IgD-negative memory B cell (primary cell): Measurements from ENCODE around the gene COPS3. TPM values are rescaled to one million over a fixed set of nuclear protein-coding genes. Genes with fewer than 3 reads are reported as not detected.

Experiments used
- H3K27ac Mint-ChIP-seq, 3 donors: one replicate each; pipeline ENCODE4 v1.8.0; 2020 to 2022; ENCODE audit warnings: mild to moderate bottlenecking in 3 of 3, mixed read lengths in 3 of 3, moderate library complexity in 1 of 3
- H3K27me3 Mint-ChIP-seq: one replicate; pipeline ENCODE4 v1.8.0; 2021; ENCODE audit warnings: mixed read lengths
- H3K36me3 Mint-ChIP-seq: one replicate; pipeline ENCODE4 v1.8.0; 2020; ENCODE audit warnings: mild to moderate bottlenecking, mixed read lengths
- H3K4me1 Mint-ChIP-seq, 3 donors: one replicate each; pipeline ENCODE4 v1.8.0; 2020 to 2022; ENCODE audit warnings: mixed read lengths in 3 of 3, mild to moderate bottlenecking in 1 of 3
- H3K4me3 Mint-ChIP-seq, 4 donors: one replicate each; pipeline ENCODE4 v1.8.0; 2020 to 2022; ENCODE audit warnings: mild to moderate bottlenecking in 4 of 4, mixed read lengths in 4 of 4, moderate library complexity in 3 of 4
- H3K9me3 Mint-ChIP-seq, 3 donors: one replicate each; pipeline ENCODE4 v1.8.0; 2020 to 2021; ENCODE audit warnings: mixed read lengths in 3 of 3, mild to moderate bottlenecking in 1 of 3
- polyA plus RNA-seq: library from polyadenylated mRNA; unstranded; fragments of 300-500 nt; fragmentation: Illumina TruSeq; gene quantifications from one replicate; pipeline ENCODE4 v1.2.3, GENCODE V29; 2021

The COPS3 gene
- polyA plus RNA-seq, 1 donor from 2014 or later, result 87.0 TPM

DNA sequence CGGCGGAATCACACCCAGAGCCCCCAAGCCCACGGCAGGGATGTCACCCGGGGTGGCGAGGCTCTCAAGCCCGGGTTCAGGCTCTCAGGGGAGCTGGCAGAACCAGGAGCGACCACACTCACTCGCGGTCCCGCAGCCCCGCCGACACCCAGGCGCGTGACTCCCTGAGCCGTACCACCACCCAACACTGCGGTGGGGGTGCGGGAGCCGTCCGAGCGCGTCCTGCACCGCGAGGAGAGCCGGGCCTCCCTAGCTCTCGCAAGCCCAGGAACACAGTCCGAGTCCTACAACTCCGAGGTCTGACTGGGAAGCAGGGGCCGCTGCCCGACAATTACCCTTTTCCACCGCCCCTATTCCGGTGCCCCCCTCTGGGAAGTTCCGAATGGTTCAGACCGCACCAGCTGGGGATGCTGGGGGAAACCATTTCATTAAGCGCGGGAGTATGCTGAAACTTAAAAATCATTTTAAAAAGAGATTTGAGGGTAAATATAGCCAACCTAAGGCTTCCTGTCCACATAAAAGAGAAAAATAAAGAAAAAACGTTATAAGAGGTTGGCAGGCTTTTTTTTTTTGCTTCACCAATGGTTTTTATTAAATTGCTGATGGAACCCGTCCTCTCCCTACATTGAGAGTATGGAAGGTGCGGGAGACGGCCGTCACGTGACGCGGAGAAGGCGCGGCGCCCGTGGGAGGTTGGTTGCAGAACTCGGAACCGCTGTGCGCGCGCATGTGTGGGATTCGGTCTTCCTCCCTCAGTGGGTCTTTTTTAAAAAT lies 43.8 kb downstream of the COPS3 start, which contains the start of gene FLCN:
FLCN (minus strand) TSS at position 143 of the 774 bp plus-strand sequence. CDS start 9,031 bp downstream, outside the sequence.
- peak within 1 kb of the TSS; percentile 99 to 100 (median 100) for H3K27ac Mint-ChIP-seq
- no peaks in the 10 kb centered on the region for H3K27me3 Mint-ChIP-seq
- peaks cover under 1% of the 10 kb centered on the region for H3K36me3 Mint-ChIP-seq
- H3K4me3 Mint-ChIP-seq, result peak within 1 kb of the TSS; percentile 94 to 100 (median 97)
- peaks cover 13 to 23% (median 14%) of the 10 kb centered on the region in 3 donors for H3K4me1 Mint-ChIP-seq
- no peaks in the 10 kb centered on the region for H3K9me3 Mint-ChIP-seq

DNA sequence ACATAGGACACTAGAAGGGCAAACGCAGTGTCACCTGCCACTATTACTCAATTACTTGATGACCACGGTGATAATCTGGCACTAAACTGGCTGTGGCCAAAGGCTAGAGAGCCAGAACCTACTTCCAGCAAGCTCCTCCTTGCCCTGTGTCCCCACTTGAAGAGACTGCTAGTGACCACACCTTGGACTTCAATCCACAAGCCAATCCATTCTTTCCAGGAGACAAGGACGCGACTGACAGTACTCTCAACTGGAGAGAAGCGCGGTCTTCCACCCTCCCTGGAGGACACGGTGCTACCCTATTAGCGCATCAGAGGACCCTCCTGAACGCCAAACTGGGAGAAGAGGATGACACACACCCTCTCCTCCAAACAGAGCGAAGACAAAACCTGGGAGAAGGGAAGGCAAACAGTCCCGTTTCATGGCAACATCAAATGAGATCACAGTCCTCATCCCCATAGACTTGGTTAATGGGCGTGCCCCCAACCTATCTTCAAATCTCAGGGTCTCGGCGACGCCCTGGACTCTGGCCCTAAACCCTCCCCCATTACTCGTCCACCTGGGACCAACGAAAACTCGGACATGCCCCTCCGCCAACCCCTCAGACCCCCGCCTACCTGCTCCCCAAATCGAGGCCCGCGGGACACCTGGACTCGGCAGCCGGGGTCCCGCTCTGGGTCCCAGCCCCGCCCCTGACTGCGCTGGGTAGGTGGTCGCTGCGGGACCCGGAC lies 44.6 kb downstream of the COPS3 start:
- peaks cover 5% of the 10 kb centered on the region for H3K36me3 Mint-ChIP-seq
- H3K4me3 Mint-ChIP-seq, result peak overlapping the region; percentile 94 to 100 (median 97)
- peaks cover 13 to 23% (median 14%) of the 10 kb centered on the region in 3 donors for H3K4me1 Mint-ChIP-seq
- H3K27me3 Mint-ChIP-seq, result no peaks in the 10 kb centered on the region
- peak overlapping the region; percentile 99 to 100 (median 100) for H3K27ac Mint-ChIP-seq
- no peaks in the 10 kb centered on the region for H3K9me3 Mint-ChIP-seq

DNA sequence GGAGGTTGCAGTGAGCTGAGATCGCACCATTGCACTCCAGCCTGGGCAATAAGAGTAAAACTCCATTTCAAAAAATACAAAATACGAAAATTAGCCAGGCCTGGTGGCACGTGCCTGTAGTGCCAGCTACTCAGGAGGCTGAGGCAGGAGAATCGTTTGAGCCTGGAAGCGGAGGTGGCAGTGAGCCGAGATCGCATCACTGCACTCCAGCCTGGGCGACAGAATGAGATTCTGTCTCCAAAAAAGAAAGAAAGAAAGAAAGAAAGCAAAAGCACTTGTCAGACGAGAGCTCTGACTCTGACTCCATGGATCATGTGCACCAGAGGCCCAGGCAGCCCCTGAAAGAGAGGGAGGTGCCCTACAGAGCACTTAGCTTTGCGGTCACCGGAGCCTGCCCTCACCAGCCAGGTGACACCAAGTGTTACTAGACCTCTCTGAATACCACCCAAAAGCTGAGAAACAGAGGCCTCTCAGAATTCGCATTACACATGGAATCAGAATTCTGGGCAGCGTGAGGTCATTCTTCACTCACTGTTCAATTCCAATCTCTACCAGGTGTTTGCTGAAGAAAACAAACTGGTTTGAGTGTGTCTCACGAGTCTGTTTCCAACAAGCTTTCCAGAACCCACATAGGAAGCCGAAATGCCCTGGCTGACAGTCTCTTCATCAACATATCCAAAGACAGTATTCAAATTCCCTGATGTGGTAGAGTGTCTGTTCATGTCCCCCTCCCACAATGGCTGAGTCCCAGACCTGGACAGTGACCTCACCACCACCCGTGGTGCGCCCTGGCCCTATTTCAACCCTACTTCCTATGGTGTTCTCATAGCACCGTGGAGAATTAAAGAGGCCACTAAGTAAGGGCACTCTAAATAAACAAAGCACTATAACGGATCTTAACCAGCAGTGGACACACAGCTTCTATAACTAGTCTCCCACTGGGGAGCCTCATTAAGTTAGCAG lies 45.6 kb downstream of the COPS3 start:
- Mint-ChIP-seq H3K4me1 (peaks cover 13 to 23% (median 14%) of the 10 kb centered on the region in 3 donors), H3K36me3 (peaks cover 5% of the 10 kb centered on the region), H3K9me3 (no peaks in the 10 kb centered on the region), H3K27ac (peak overlapping the region; percentile 87 to 100 (median 100)), H3K27me3 (no peaks in the 10 kb centered on the region), H3K4me3 (peak overlapping the region; percentile 94 to 100 (median 97))

DNA sequence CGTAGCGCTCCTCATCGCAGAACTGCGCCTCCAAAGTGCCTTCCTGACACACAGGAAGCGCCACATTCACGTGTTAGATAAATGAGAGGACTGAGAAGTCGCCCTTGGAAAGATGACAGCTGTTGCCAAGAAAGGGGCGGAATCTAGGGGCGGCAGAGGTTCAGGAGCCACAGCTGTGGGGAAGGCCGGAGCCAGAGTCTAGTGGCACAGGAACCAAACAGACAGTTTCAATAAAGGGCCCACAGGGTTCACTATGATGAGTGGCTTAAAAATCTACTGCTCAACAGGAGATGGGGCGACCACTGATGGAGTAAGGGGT lies 48.8 kb downstream of the COPS3 start:
- Mint-ChIP-seq H3K36me3 (peaks cover 7% of the 10 kb centered on the region), H3K4me1 (peaks cover 15 to 22% (median 15%) of the 10 kb centered on the region in 3 donors), H3K27ac (peak overlapping the region in 1 of 3 donors; percentile 50), H3K27me3 (no peaks in the 10 kb centered on the region), H3K4me3 (peak overlapping the region in 1 of 4 donors; percentile 40), H3K9me3 (no peaks in the 10 kb centered on the region)

DNA sequence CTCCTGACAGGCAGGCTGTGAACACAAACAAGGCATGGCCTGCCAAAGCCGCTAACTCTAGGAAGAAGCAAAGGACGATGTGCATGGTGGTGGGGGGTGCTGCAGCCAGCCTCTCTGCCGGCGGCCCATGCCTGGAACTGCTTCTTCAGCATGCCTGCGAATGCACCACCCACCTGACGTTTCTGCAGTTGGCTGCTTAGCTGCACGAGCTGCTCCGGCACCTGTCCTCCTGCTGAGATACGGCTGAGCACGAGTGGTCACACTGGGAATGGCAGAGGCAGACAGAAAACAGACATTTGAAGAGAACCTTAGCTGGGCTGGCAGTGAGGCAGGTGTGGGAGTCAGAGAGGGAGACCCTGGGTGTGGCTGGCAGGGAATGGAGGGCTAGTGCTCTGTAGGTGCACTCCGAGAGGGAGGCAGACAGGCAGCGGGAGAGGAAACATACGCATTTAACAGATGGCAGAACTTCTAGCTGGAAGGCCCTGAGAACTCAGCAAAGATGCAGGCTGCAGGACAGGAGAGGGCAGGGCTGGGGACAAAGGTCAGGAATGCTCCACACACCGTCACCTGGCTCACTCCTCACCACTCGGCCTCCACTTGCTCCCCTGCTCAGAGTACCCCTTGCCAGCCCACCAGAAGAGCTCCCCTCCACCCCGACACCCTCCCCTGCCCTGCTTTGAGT lies 49.3 kb downstream of the COPS3 start:
- no peaks in the 10 kb centered on the region for H3K27me3 Mint-ChIP-seq
- H3K36me3 Mint-ChIP-seq, result peaks cover 7% of the 10 kb centered on the region
- H3K27ac Mint-ChIP-seq, result peak overlapping the region in 1 of 3 donors; percentile 50
- H3K4me1 Mint-ChIP-seq, result peaks cover 15 to 19% (median 15%) of the 10 kb centered on the region in 3 donors
- no peaks in the 10 kb centered on the region for H3K9me3 Mint-ChIP-seq
- H3K4me3 Mint-ChIP-seq, result peak overlapping the region in 1 of 4 donors; percentile 55

DNA sequence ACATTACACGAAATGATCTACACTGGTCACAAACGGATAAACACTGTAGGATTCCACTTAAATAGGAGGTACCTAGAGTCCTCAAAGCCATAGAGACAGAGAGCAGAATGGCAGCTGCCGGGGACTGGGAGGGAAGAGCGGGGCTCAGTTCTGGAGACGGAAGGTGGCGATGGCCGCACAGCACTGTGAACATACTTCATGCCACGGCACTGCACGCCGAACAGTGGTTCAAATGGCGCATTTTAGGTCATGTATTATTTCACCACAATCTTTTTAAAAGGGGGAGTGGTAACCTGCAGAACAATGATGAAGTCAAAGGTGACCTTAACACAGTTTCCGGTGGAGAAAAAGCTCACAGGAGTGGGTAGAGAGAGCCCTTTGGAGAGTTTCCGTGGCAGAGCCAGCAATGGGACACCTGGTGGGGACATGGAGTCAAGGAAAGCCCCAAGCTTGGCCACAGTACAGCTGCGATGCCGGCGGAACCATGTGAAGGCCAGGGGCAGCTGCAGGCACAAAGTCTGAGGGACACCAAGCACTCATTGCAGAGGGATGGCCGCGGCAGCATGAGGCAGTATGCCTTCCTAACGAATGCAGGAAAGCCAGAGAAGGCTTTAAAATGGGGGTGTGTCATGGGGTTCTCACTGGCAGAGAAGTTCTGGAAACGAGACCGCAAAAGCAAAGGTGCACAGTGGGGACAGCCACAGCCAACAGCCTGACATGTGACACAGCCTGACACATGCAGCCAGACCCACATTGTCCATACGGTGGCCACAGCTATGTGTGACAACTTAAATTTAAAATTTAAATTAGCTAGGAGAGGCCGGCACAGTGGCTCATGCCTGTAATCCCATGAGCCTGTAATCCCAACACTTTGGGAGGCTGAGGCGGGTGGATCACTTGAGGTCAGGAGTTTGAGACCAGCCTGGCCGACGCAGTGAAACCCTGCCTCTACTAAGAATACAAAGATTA lies 51.3 kb downstream of the COPS3 start:
- no peak overlapping the region for H3K27ac Mint-ChIP-seq
- peaks cover 1 to 4% (median 3%) of the 10 kb centered on the region in 3 donors for H3K4me1 Mint-ChIP-seq
- no peaks in the 10 kb centered on the region for H3K27me3 Mint-ChIP-seq
- no peaks in the 10 kb centered on the region for H3K9me3 Mint-ChIP-seq
- peaks cover 13% of the 10 kb centered on the region for H3K36me3 Mint-ChIP-seq
- H3K4me3 Mint-ChIP-seq, result peak overlapping the region in 2 of 4 donors; percentile 34 to 54

DNA sequence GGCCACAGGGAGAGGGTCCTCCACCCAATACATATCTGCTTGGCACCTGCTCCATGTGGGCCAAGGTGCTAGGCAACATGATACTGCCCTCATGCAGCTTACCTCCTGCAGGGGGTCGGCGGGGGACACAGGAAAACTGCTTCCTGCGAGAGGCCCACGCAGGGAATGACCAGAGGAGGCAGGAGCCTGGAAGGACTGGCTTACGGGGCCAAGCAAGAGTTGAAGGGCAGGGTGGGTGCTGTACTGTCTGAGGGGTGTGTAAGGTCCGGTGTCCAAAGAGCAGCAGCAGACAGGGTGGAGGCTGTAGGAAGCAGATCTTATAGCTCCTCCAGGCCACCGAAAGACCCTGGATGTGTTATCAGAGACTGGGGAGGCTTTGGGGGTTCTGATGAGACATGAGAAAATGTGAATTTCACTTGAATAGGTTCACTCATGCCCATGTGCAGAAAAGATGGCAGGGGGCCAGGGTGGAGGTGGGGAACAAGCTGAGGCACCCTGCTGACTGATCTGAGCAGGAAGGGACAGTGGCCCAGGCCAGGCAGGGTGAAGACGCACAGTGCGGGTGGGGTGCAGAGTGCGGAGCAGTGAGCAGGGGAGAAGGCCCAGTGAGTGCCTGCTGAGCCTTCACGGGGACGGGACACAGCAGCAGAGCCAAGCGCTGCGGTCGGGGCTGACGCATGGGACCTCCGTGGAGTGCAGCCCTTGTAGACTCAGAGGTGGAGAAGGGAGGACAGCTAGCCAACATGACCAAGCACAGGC lies 52.3 kb downstream of the COPS3 start:
- Mint-ChIP-seq H3K9me3 (no peaks in the 10 kb centered on the region), H3K27me3 (no peaks in the 10 kb centered on the region), H3K36me3 (peaks cover 13% of the 10 kb centered on the region), H3K4me3 (no peak overlapping the region), H3K27ac (no peak overlapping the region), H3K4me1 (peaks cover 1 to 5% (median 4%) of the 10 kb centered on the region in 3 donors)

DNA sequence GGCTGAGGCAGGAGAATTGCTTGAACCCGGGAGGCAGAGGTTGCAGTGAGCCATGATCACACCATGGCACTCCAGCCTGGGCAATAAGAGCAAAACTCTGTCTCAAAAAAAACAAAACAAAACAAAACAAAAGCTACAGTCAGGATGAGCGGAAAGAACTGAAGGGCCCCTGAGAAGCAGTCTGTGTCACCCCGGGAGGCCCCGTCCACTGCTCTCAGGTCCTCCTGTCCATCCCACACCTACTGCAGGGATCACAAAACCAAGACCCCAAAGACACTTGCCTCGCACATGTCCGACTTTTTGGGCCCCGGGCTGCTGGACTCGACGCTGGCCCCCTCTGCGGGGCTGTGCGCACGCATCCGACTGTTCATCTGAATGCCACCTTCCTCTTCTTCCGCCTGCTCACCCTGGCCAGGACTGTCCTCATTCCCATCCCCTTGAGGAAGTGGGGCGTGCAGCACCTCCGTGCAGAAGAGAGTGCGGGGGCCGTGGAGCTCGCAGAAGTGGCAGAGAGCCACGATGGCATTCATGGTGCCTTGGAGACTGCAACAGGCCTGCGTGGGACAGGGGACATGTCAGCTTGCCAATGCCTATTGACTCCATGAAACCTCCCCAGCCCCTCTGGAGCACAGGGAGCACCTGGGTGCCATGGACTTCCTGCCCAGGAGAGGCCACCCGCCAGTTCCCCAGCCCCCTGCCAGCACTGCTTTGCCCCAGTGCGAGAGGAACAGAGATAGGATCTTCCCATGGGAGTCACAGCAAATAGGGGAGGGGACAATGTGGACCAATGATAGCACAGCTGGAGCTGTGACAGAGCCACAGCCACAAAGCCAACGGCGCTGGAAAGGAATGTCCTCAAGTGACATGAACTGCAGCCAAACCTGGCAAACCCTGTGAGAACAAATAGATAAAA lies 53.2 kb downstream of the COPS3 start:
- peak overlapping the region in 1 of 3 donors; percentile 81 for H3K27ac Mint-ChIP-seq
- H3K27me3 Mint-ChIP-seq, result no peaks in the 10 kb centered on the region
- peaks cover 1 to 5% (median 4%) of the 10 kb centered on the region in 3 donors for H3K4me1 Mint-ChIP-seq
- H3K4me3 Mint-ChIP-seq, result no peak overlapping the region
- no peaks in the 10 kb centered on the region for H3K9me3 Mint-ChIP-seq
- H3K36me3 Mint-ChIP-seq, result peaks cover 13% of the 10 kb centered on the region

DNA sequence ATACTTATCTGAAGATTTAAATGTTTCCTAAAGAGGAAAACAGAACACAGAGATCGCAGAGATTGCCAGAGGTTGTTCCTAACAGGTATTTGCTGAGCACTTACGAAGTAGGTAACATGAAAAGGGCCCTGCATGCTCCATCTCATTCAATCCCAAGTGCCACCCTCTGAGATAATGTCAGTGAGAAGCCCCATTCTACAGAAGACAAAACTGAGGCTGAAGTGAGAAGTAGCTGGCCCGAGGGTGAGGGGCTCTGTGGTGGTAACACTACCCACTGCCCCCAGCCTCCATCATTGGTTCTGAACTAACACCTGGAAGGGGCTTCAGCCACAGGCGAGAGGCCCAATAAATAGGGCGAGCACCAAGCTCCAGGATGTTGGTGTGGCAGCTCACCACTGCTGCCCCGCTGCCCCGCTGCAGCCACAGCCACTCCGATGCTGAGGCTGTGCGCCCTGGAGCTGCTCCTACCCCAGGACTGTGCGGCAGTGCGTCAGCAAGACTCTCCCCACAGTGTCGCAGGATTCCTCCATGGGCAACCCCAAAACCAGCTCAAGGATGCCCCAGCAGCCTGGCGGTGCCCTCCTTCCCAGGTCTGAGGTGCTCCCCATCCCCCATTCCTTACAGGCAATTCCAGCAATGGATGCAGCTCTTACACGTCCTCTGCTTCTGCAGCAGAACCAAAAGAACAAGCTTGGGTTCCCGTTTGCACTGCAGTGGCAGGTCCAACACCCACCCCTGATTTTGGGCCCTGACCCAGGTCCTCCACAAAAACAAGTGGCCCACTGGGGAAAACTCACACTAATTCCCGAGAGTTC lies 54.4 kb downstream of the COPS3 start:
- H3K27me3 Mint-ChIP-seq, result no peaks in the 10 kb centered on the region
- H3K4me1 Mint-ChIP-seq, result peaks cover 1 to 5% (median 4%) of the 10 kb centered on the region in 3 donors
- no peaks in the 10 kb centered on the region for H3K9me3 Mint-ChIP-seq
- H3K36me3 Mint-ChIP-seq, result peaks cover 10% of the 10 kb centered on the region
- no peak overlapping the region for H3K4me3 Mint-ChIP-seq
- H3K27ac Mint-ChIP-seq, result no peak overlapping the region

DNA sequence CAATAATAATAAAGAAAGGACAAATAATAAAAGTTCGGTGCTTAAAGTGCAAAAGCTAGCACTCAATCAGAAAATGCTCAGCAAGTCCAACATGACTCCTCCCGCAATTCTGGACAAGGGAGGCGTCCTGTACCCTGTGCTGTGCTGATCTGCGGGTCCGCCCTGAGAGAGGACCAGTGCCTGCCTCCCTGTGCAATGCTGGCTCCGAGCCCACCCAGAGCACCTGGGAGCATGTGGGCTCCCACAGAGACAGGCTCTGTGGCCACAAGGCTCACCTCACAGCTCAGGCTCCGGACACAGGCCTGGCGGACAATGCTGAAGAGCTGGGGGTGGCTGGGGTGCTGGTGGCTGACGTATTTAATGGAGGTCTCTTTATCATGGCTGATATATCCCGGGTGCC lies 55.1 kb downstream of the COPS3 start:
- Mint-ChIP-seq H3K27ac (peak overlapping the region in 1 of 3 donors; percentile 35), H3K4me3 (no peak overlapping the region), H3K4me1 (peaks cover 1 to 5% (median 4%) of the 10 kb centered on the region in 3 donors), H3K9me3 (no peaks in the 10 kb centered on the region), H3K27me3 (no peaks in the 10 kb centered on the region), H3K36me3 (peaks cover 10% of the 10 kb centered on the region)

DNA sequence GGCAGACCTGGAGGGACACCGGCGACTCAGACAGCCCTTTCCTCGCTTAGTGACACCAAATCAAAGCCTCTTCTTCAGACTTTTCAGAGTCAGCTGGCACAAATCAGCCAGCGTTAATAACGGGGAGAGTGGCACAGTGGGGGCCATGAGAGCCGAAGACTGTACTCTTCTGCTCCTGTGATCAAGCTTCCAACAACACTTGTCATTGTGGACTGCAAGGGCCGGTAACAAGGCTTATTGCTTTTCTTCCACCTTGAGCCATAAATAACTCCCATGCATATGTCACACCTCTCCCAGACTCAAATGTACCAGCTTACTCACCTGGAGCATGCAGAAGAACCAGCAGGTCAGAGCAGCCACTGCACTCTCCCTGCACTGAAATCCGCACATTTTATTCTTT lies 56.9 kb downstream of the COPS3 start:
- Mint-ChIP-seq H3K4me3 (no peak overlapping the region), H3K27me3 (no peaks in the 10 kb centered on the region), H3K27ac (no peak overlapping the region), H3K4me1 (peaks cover 0 to 1% (median under 1%) of the 10 kb centered on the region in 3 donors), H3K36me3 (peaks cover 10% of the 10 kb centered on the region), H3K9me3 (no peaks in the 10 kb centered on the region)
